GM12878 (cell line): ENCODE results near the gene C1orf53.

Source experiments
- CHD4 ChIP-seq: fragments of 200-600 bp; sonication (generic); IDR thresholded peaks from 2 replicates; pipeline ENCODE4 v1.6.1; 2016; ENCODE audit warnings: mild to moderate bottlenecking
- CTCF ChIP-seq, 3 experiments: IDR thresholded peaks in 2 of 3; conservative IDR thresholded peaks in 1 of 3; 2 replicates each; pipeline ENCODE4 v1.5.1; 2011; ENCODE audit warnings: low read depth in 3 of 3, low read length in 3 of 3, mild to moderate bottlenecking in 3 of 3, control low read depth in 2 of 3, moderate library complexity in 2 of 3, inconsistent platforms in 1 of 3, mixed read lengths in 1 of 3; ENCODE audit not compliant: control insufficient read depth in 2 of 3, insufficient read depth in 1 of 3; ENCODE audit errors: extremely low read depth in 1 of 3
- E2F4 ChIP-seq: IDR thresholded peaks from 2 replicates; pipeline ENCODE4 v1.6.1; 2012; ENCODE audit warnings: low read depth, low read length, improper control_type of control experiment
- EP300 ChIP-seq, 2 experiments: fragments of 150-350 bp in 1 of 2; IDR thresholded peaks; 2 replicates each; pipeline ENCODE4 v1.6.1; 2011 to 2012; ENCODE audit warnings: low read depth in 2 of 2, low read length in 2 of 2, borderline replicate concordance in 1 of 2, improper control_type of control experiment in 1 of 2, inconsistent platforms in 1 of 2; ENCODE audit not compliant: control insufficient read depth in 1 of 2
- FOS ChIP-seq: IDR thresholded peaks from 3 replicates; pipeline ENCODE4 v1.6.1; 2011; ENCODE audit warnings: borderline replicate concordance; ENCODE audit not compliant: insufficient read length; ENCODE audit errors: extremely low read depth
- HSF1 ChIP-seq: fragments of 150-350 bp; IDR thresholded peaks from 2 replicates; pipeline ENCODE4 v1.6.1; 2014; ENCODE audit warnings: mild to moderate bottlenecking, low read depth, low read length
- KAT2A ChIP-seq: conservative IDR thresholded peaks from 2 replicates; pipeline ENCODE4 v1.6.1; 2011; ENCODE audit warnings: low read depth, low read length; ENCODE audit not compliant: control insufficient read depth
- POLR2A ChIP-seq: IDR thresholded peaks from 2 replicates; pipeline ENCODE4 v1.6.1; 2011; ENCODE audit warnings: low read depth, mild to moderate bottlenecking, low read length
- POLR2AphosphoS5 ChIP-seq: IDR thresholded peaks from 2 replicates; pipeline ENCODE4 v1.6.1; 2011; ENCODE audit warnings: mild to moderate bottlenecking, low read length, inconsistent platforms
- POU2F2 ChIP-seq: IDR thresholded peaks from 3 replicates; pipeline ENCODE4 v1.6.1; 2011; ENCODE audit warnings: low read depth, mild to moderate bottlenecking, low read length, borderline replicate concordance
- RAD21 ChIP-seq: IDR thresholded peaks from 2 replicates; pipeline ENCODE4 v1.6.1; 2011; ENCODE audit warnings: mild to moderate bottlenecking, low read depth, low read length, moderate library complexity; ENCODE audit not compliant: insufficient read depth
- RAD51 ChIP-seq: fragments of 450-650 bp; IDR thresholded peaks from 2 replicates; pipeline ENCODE4 v1.6.1; 2016; ENCODE audit warnings: moderate library complexity, mild to moderate bottlenecking, inconsistent platforms
- REST ChIP-seq: IDR thresholded peaks from 2 replicates; pipeline ENCODE4 v1.6.1; 2012; ENCODE audit warnings: mild to moderate bottlenecking, low read depth, low read length
- ZZZ3 ChIP-seq: IDR thresholded peaks from 2 replicates; pipeline ENCODE4 v1.6.1; 2011; ENCODE audit warnings: low read depth; ENCODE audit not compliant: control insufficient read depth, insufficient read length

- TF ChIP-seq RAD21 = no peak
- TF ChIP-seq E2F4 = no peak
- TF ChIP-seq POU2F2 = no peak
- no peak for TF ChIP-seq CTCF (IDR thresholded peaks at IDR 0.05 in 2 of 3, conservative IDR thresholded peaks at IDR 0.05 in 1 of 3; ENCODE audit: control insufficient read depth in 2 of 3, extremely low read depth in 1 of 3, insufficient read depth in 1 of 3, low read depth in 3 of 3, low read length in 3 of 3)
- no peak for TF ChIP-seq EP300 (IDR thresholded peaks at IDR 0.05; ENCODE audit: borderline replicate concordance in 1 of 2, control insufficient read depth in 1 of 2, low read depth in 2 of 2, low read length in 2 of 2)
- TF ChIP-seq KAT2A = no peak
- TF ChIP-seq POLR2AphosphoS5 = no peak
- no peak for TF ChIP-seq FOS
- no peak for TF ChIP-seq POLR2A
- TF ChIP-seq REST = no peak
- no peak for TF ChIP-seq CHD4
- no peak for TF ChIP-seq RAD51
- no peak for TF ChIP-seq ZZZ3
- no peak for TF ChIP-seq HSF1
Observed at GRCh38 chr1:197911111-197911856, 8.9 kb downstream of the C1orf53 start.
